ENCODE results near the gene HEATR1.

- TF ChIP-seq CTCF (IDR thresholded peaks at IDR 0.05) (no peak), EZH2 (IDR thresholded peaks at IDR 0.05; ENCODE audit: borderline replicate concordance, insufficient read depth, low read depth, low read length, poor library complexity, severe bottlenecking) (no peak)
Observed at GRCh38 chr1:236553370-236553769, 50.9 kb downstream of the HEATR1 start.

Data from B cell (primary cell).